Effector memory CD4-positive, alpha-beta T cell (primary cell): ENCODE measurements around the gene DDX23.
A peak's percentile ranks its signal among the peaks of the same experiment; 100 is the strongest.

Experiments
- DNase-seq, 3 donors: peaks; one replicate each; pipeline ENCODE4 v3.0.0-alpha.2; 2020
- H3K27ac ChIP-seq: 2 replicates; pipeline ENCODE4 v1.7.0; 2013; ENCODE audit warnings: mild to moderate bottlenecking, low read length, moderate library complexity; ENCODE audit not compliant: insufficient read depth, poor library complexity, severe bottlenecking
- H3K27me3 ChIP-seq: replicated peaks from 2 replicates; pipeline ENCODE4 v1.7.0; 2013; ENCODE audit warnings: mild to moderate bottlenecking, low read length; ENCODE audit not compliant: insufficient read depth, control insufficient read depth, poor library complexity, severe bottlenecking
- H3K36me3 ChIP-seq: 2 replicates; pipeline ENCODE4 v1.7.0; 2013; ENCODE audit warnings: mild to moderate bottlenecking, low read length, moderate library complexity; ENCODE audit not compliant: control insufficient read depth, insufficient read depth
- H3K4me1 ChIP-seq: 2 replicates; pipeline ENCODE4 v1.7.0; 2013; ENCODE audit warnings: low read length, mild to moderate bottlenecking; ENCODE audit not compliant: control insufficient read depth, insufficient read depth, poor library complexity, severe bottlenecking
- H3K4me3 ChIP-seq: 2 replicates; pipeline ENCODE4 v1.7.0; 2013; ENCODE audit warnings: low read length, low read depth, mild to moderate bottlenecking; ENCODE audit not compliant: insufficient read depth, poor library complexity, severe bottlenecking
- H3K9me3 ChIP-seq: 2 replicates; pipeline ENCODE4 v1.7.0; 2013; ENCODE audit warnings: mild to moderate bottlenecking, low read length, moderate library complexity; ENCODE audit not compliant: control insufficient read depth

Gene DDX23

DNA sequence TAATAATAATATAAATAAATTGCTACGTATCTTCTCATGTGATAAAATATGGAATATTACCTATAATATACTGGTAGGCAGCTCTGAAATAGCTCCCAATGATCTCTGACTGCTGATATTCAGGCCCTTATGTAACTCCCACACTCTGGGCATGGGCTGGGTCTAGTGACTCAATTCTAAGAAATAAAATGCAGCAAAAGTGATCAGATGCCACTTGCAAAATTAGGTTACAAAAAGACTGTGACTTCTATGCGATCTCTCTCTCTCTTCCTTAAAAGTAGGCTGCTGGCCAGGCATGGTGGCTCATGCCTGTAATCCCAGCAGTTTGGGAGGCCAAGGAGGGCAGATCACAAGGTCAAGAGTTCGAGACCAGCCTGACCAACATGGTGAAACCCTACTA lies 44.0 kb downstream of the DDX23 start:
- Histone ChIP-seq H3K27me3 (no peaks in the 10 kb centered on the region), H3K27ac (no peak overlapping the region), H3K4me1 (no peaks in the 10 kb centered on the region), H3K9me3 (no peaks in the 10 kb centered on the region), H3K36me3 (no peaks in the 10 kb centered on the region), H3K4me3 (no peak overlapping the region)
- no peak for DNase-seq

DNA sequence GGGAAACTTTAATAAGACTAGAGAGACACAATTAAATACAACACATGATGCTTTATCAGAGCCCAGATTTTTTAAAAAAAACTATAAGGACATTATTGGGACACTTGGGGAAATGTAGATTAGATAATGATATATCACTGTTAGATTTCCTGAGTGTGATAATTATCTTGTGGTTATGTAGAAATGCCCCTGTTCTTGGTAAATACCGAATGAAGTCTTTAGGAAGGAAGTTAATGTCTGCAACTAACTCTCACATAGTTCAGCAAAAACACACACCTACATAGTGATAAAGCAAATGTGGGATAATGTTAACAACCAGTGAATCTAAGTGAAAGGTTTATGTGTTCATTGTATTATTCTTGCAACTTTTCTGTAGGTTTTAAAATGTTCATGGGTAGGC lies 48.3 kb downstream of the DDX23 start:
- no peak for DNase-seq
- H3K9me3 ChIP-seq = no peaks in the 10 kb centered on the region
- no peaks in the 10 kb centered on the region for H3K36me3 ChIP-seq
- no peaks in the 10 kb centered on the region for H3K4me1 ChIP-seq
- H3K4me3 ChIP-seq = no peak overlapping the region
- H3K27me3 ChIP-seq = no peaks in the 10 kb centered on the region
- no peak overlapping the region for H3K27ac ChIP-seq

DNA sequence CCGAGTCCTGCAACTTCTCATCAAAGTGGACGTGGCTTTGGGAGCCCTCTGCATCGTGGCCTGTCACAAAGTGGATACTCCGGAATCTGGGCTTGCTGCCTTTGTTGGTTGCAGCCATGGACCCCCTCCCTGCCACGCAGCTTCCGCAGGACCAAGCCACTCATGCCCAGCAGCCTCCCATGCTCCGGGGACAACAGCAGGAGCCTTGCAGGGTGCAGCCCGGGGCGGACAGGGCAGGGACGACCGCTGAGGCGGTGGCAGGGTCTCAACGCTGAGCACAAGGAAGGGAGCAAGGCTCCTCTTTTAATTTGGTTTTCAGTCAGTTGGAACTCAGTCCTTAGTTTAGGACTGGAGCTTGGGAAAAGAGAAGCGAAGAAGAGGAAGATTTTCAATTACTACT lies 51.0 kb downstream of the DDX23 start:
- H3K9me3 ChIP-seq = no peaks in the 10 kb centered on the region
- H3K4me3 ChIP-seq = no peak overlapping the region
- H3K36me3 ChIP-seq = no peaks in the 10 kb centered on the region
- H3K4me1 ChIP-seq = no peaks in the 10 kb centered on the region
- DNase-seq = no peak
- no peaks in the 10 kb centered on the region for H3K27me3 ChIP-seq
- no peak overlapping the region for H3K27ac ChIP-seq

DNA sequence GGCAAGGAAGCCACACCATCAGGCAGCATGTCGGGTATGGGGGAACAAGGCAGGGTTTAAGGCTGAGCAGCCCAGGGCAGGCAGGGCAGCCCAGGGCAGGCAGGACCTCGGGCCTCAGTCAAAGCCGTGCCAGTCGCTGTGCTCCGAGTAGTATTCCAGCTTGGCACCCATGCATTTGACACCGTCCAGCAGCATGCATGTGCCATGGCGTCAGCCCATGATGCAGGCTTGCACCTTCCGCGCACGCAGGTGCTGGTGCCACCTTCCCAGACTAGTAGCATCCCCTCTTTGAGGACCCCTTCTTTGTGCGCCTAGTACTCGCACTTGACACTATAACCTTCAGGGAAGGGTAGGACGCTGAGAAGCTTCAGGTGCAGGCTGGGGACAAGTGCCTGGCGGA lies 51.5 kb downstream of the DDX23 start:
- Histone ChIP-seq H3K36me3 (no peaks in the 10 kb centered on the region), H3K4me3 (no peak overlapping the region), H3K27me3 (no peaks in the 10 kb centered on the region), H3K27ac (no peak overlapping the region), H3K4me1 (no peaks in the 10 kb centered on the region), H3K9me3 (no peaks in the 10 kb centered on the region)
- DNase-seq = no peak

DNA sequence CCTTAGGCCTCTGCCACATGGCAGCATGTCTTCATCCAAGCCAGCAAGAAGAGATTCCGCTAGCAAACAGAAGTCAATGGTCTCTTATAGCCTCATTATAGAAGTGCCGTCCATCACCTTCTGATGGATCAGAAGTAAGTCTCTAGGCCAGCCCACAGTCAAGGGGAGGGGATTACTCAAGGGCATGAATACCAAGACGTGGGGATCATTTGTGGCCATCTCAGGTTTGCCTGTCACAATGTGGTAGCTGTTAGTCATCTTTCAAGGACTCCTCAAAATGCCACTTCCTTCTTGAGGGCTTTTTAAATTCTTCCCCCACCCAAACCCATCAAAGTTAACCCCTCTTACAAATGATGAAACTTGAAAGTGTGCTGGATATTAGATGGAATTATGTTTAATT lies 55.0 kb downstream of the DDX23 start:
- no peak for DNase-seq
- Histone ChIP-seq H3K4me1 (no peaks in the 10 kb centered on the region), H3K27me3 (no peaks in the 10 kb centered on the region), H3K36me3 (no peaks in the 10 kb centered on the region), H3K4me3 (no peak overlapping the region), H3K9me3 (no peaks in the 10 kb centered on the region), H3K27ac (no peak overlapping the region)

DNA sequence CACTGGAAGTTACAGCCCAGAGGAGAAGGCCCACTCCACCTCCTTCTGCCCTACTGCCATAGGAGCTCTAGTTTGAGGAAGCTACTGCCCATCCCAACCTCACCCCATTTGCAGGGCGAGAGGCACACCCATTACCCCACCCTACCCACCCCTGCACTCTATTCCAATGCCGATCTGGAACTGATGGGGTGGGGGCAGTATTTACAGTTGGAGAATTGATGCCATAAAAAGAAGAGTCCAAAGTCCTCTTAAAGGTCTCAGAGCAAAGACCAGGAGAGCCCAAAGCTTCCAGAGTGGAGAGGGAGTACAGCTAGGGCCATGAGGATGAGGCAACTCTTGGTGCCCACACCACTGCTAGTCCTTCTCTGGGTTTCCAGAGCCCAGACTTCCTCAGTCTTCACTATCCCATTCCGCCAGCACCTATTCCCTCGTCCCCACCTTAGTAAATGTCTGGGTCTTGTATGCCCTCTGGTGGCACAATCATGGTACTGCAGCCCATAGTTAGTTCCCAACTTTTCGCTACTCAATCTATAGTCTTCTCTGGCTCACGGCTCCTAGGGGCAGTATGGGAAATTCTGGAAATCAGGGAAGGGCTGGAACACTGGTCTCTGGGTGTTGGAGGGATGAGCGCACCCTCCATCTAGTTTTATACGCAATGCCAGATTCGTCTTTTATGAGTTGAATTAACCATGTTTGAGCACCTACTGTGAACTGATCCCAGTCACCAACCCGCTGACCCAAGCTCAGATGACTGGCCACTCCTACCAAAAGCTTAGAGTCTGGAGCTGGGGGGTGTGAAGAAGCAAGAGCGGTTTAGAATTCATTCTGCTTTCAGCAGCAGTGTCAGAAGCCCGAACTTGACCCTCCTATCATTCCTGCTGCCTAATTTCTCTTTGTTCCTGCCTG lies 56.2 kb downstream of the DDX23 start:
- Histone ChIP-seq H3K9me3 (no peaks in the 10 kb centered on the region), H3K4me3 (no peak overlapping the region), H3K4me1 (no peaks in the 10 kb centered on the region), H3K27me3 (no peaks in the 10 kb centered on the region), H3K36me3 (no peaks in the 10 kb centered on the region), H3K27ac (no peak overlapping the region)
- DNase-seq = peak; percentile 21 to 39 (median 22)

DNA sequence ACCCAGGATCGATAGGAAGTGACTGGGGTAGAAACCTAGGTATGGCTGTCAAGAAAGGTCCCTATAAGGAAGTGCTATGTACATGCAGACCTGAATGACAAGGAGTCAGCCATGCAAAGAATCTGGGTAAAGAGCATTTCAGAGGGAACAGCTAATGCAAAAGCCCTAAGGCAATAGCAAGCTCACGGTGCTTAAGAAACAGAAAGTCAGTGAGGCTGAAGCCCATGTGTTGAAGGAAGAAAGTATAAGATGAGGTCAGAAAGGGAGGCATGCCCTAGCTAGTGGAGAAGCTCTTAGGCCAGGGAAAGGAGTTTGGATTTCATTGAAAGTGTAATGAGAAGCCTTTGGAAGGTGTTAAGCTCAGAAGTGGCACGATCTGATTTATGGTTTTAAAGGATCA lies 57.1 kb downstream of the DDX23 start:
- Histone ChIP-seq H3K36me3 (no peaks in the 10 kb centered on the region), H3K4me3 (no peak overlapping the region), H3K4me1 (no peaks in the 10 kb centered on the region), H3K9me3 (no peaks in the 10 kb centered on the region), H3K27me3 (peaks cover 2% of the 10 kb centered on the region), H3K27ac (no peak overlapping the region)
- no peak for DNase-seq

DNA sequence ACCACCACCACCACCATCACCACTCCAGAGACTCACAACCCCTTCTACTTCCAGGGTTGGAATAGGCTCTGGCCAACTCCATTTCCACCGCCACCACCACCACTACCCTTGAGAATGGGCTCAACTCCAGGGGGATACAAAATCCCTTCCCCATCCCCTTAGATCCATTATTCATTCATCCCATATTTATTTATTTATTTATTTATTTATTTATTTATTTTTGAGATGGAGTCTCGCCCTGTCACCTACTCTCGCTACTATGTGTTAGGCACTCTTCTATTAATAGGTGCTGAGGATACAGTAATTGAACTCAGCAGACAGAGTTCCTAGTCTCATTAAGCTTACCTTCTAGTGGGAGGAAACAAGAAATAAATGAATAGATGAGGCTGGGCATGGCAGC lies 58.3 kb downstream of the DDX23 start:
- Histone ChIP-seq H3K4me3 (no peak overlapping the region), H3K9me3 (no peaks in the 10 kb centered on the region), H3K27ac (no peak overlapping the region), H3K27me3 (peaks cover 12% of the 10 kb centered on the region), H3K4me1 (peaks cover 6% of the 10 kb centered on the region), H3K36me3 (no peaks in the 10 kb centered on the region)
- no peak for DNase-seq

DNA sequence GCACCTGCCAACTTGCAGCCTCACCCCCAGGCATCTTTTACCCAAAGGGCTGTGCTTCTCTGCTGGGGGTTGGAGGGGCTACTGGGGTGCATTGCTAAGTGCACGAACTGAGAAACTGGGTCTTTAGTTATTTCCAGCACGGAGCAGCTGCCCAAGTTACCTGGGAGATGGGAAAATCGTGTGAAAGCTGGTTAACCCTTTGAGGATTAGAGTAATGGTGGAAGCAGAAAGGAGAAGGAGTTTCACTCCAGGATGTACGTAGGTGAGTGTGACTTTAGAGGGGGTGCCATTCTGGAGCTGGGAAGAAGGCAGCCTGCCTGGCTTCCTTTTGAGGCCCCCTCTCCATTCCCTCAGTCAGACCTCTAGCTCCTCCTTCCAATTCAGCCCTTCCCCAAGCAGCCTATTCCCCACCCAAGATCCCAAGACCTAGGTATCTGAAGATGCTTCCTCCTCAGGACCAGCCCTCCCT lies 62.1 kb downstream of the DDX23 start:
- no peak overlapping the region for H3K4me3 ChIP-seq
- DNase-seq = no peak
- H3K9me3 ChIP-seq = no peaks in the 10 kb centered on the region
- H3K27ac ChIP-seq = no peak overlapping the region
- peaks cover 11% of the 10 kb centered on the region for H3K4me1 ChIP-seq
- H3K27me3 ChIP-seq = peaks cover 22% of the 10 kb centered on the region
- no peaks in the 10 kb centered on the region for H3K36me3 ChIP-seq

DNA sequence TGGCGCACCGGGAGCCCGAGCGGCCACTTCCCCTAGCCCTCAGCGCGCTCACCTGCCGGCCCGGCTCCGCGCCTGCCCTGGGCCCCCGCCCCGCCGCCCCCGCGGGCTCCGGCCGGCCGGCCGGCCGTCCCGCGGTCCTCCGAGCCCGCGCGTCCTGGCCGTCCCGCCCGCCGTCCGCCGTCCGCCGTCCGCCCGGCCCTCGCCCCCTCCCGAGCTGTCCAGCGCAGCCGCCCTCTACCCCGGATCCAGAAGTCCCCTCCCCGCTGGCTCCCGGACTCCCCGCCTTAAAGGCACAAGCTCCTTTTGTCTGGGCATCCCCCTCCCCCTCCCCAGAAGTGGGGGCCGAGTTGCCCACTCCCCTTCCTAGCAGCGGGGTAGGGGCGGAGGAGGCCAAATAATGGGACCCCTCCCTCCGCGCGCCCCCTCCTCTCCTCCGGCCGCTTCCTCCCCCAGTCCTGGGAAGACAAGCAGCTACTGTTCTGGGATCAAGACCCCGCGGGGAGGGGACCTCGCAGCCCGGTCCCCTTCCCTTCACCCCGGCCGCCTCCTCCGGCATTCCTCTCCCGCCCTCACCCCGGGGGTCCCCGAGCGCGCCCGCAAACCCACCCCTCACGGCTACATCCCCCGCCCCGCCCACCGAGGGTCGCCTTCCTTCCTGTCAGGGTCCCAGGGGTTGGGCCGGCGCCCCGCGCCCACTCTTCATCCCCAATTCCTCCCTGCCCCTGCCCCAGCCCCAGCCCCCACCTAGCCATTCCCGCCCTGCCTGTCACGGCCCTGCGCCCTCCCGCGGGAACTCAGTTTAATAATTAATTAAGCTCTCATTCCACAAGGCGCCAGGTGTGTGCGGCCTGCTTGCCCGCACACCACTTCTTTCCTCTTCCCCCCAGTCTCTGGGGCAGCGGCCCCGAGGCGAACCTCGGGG lies 62.8 kb downstream of the DDX23 start, which contains the start of gene ADCY6:
Gene ADCY6, minus strand, starts transcription at position 236 of the 922 bp plus-strand sequence. CDS start 5,655 bp downstream, outside the sequence.
- no peaks in the 10 kb centered on the region for H3K36me3 ChIP-seq
- peaks cover 22% of the 10 kb centered on the region for H3K27me3 ChIP-seq
- peaks cover 11% of the 10 kb centered on the region for H3K4me1 ChIP-seq
- DNase-seq = no peak
- H3K27ac ChIP-seq = no peak within 1 kb of the TSS
- peak within 1 kb of the TSS; percentile 51 for H3K4me3 ChIP-seq
- H3K9me3 ChIP-seq = no peaks in the 10 kb centered on the region
